NCI-H187 treated with DMSO at 0.1 percent for 48 hours (cell line): ENCODE measurements around the gene RBM28.
"Not testable (repeated sequence)": the region's sequence is repeated elsewhere in the genome, so short reads cannot be mapped to it uniquely, and the experiment has no call there.

Experiments
- DNase-seq: peaks from one replicate; lab custom pipeline; 2025; lab: John Stamatoyannopoulos, UW

Gene RBM28

GRCh38 chr7:128347647-128348097 lies 4.0 kb upstream of the RBM28 start:
- DNase-seq, result no peak

GRCh38 chr7:128344431-128344774 lies 695 bp upstream of the RBM28 start:
- no peak for DNase-seq

GRCh38 chr7:128341733-128342132 lies 2.0 kb downstream of the RBM28 start:
- DNase-seq, result no peak

GRCh38 chr7:128335730-128336129 lies 8.0 kb downstream of the RBM28 start:
- no peak for DNase-seq

- no peak for DNase-seq
Observed at GRCh38 chr7:128324368-128324680, 19.4 kb downstream of the RBM28 start.

GRCh38 chr7:128323459-128324367 lies 20.0 kb downstream of the RBM28 start:
- no peak for DNase-seq

- DNase-seq, result no peak
Observed at GRCh38 chr7:128323040-128323439, 20.7 kb downstream of the RBM28 start.

- no peak for DNase-seq
Observed at GRCh38 chr7:128322040-128322643, 21.6 kb downstream of the RBM28 start.

GRCh38 chr7:128321044-128321422 lies 22.7 kb downstream of the RBM28 start:
- no peak for DNase-seq

- DNase-seq, result no peak
Observed at GRCh38 chr7:128318691-128319090, 25.0 kb downstream of the RBM28 start.

GRCh38 chr7:128311013-128311412 lies 32.7 kb downstream of the RBM28 start:
- no peak for DNase-seq

- no peak for DNase-seq
Observed at GRCh38 chr7:128310499-128310898, 33.2 kb downstream of the RBM28 start.

- DNase-seq, result no peak
Observed at GRCh38 chr7:128309976-128310375, 33.7 kb downstream of the RBM28 start.

GRCh38 chr7:128309124-128309523 lies 34.6 kb downstream of the RBM28 start:
- no peak for DNase-seq

- DNase-seq, result no peak
Observed at GRCh38 chr7:128307061-128307460, 36.6 kb downstream of the RBM28 start.

GRCh38 chr7:128304212-128304611 lies 39.5 kb downstream of the RBM28 start:
- DNase-seq, result peak; percentile 32

- DNase-seq, result no peak
Observed at GRCh38 chr7:128303643-128304042, 40.1 kb downstream of the RBM28 start.

- DNase-seq, result no peak
Observed at GRCh38 chr7:128303133-128303532, 40.6 kb downstream of the RBM28 start.

- no peak for DNase-seq
Observed at GRCh38 chr7:128302139-128302538, 41.6 kb downstream of the RBM28 start.

- no peak for DNase-seq
Observed at GRCh38 chr7:128299109-128299607, 44.5 kb downstream of the RBM28 start.

GRCh38 chr7:128298004-128298403 lies 45.7 kb downstream of the RBM28 start:
- not testable (repeated sequence) for DNase-seq

- no peak for DNase-seq
Observed at GRCh38 chr7:128287556-128287955, 56.2 kb downstream of the RBM28 start.

GRCh38 chr7:128284102-128284501 lies 59.6 kb downstream of the RBM28 start:
- no peak for DNase-seq
